K562 (cell line): ENCODE measurements around the gene MYH11. TPM values are rescaled to one million over a fixed set of nuclear protein-coding genes. Genes with fewer than 3 reads are reported as not detected.

Experiments
- ARID2 ChIP-seq: fragments of 450-650 bp; IDR thresholded peaks from 2 replicates; pipeline ENCODE4 v1.6.1; 2017; ENCODE audit warnings: antibody characterized with exemption, mild to moderate bottlenecking
- CEBPG ChIP-seq, 3 experiments: fragments of 200-800 bp in 1 of 3; sonication (Bioruptor generic) in 1 of 3; sonication (generic) in 1 of 3; formaldehyde crosslinking in 1 of 3; IDR thresholded peaks in 2 of 3; conservative IDR thresholded peaks in 1 of 3; 2 replicates each; pipeline versions ENCODE4 v1.6.1 to v1.8.0; 2016 to 2022; ENCODE audit warnings: missing compliant biosample characterization in 2 of 3, missing genetic modification characterization in 2 of 3, mild to moderate bottlenecking in 1 of 3, missing genetic modification reagents in 1 of 3
- EP400 ChIP-seq: fragments of 450-650 bp; IDR thresholded peaks from 2 replicates; pipeline ENCODE4 v1.6.1; 2017; ENCODE audit warnings: antibody characterized with exemption, mild to moderate bottlenecking, moderate library complexity
- ETS2 ChIP-seq: IDR thresholded peaks from 2 replicates; pipeline ENCODE4 v1.6.1; 2016; ENCODE audit warnings: borderline replicate concordance, missing genetic modification characterization, mild to moderate bottlenecking, moderate library complexity, missing compliant biosample characterization; ENCODE audit not compliant: poor library complexity, severe bottlenecking
- ETV6 ChIP-seq, 3 experiments: fragments of 150-350 bp in 1 of 3; sonication (generic) in 1 of 3; formaldehyde crosslinking in 1 of 3; IDR thresholded peaks; 2 replicates each; pipeline versions ENCODE4 v1.6.1 to v1.8.0; 2014 to 2022; ENCODE audit warnings: borderline replicate concordance in 2 of 3, low read depth in 2 of 3, antibody characterized with exemption in 1 of 3, low read length in 1 of 3, mild to moderate bottlenecking in 1 of 3, missing genetic modification reagents in 1 of 3
- FOXK2 ChIP-seq, 2 experiments: fragments of 450-650 bp; IDR thresholded peaks in 1 of 2; conservative IDR thresholded peaks in 1 of 2; 2 replicates each; pipeline ENCODE4 v1.6.1; 2016; ENCODE audit warnings: low read depth in 2 of 2, mild to moderate bottlenecking in 1 of 2
- FOXM1 ChIP-seq, 2 experiments: fragments of 450-650 bp in 1 of 2; sonication (generic) in 1 of 2; formaldehyde crosslinking in 1 of 2; IDR thresholded peaks; 2 replicates each; pipeline versions ENCODE4 v1.6.1 to v1.9.0; 2017 to 2022; ENCODE audit warnings: low read depth in 2 of 2, mild to moderate bottlenecking in 2 of 2, missing genetic modification reagents in 1 of 2, moderate library complexity in 1 of 2
- GATAD2A ChIP-seq: fragments of 450-650 bp; IDR thresholded peaks from 2 replicates; pipeline ENCODE4 v1.6.1; 2017
- HDAC1 ChIP-seq, 2 experiments: fragments of 450-650 bp; IDR thresholded peaks; 2 replicates each; pipeline ENCODE4 v1.6.1; 2016 to 2017; ENCODE audit warnings: inconsistent platforms in 1 of 2, mild to moderate bottlenecking in 1 of 2, moderate library complexity in 1 of 2
- JUNB ChIP-seq: fragments of 450-650 bp; formaldehyde crosslinking; conservative IDR thresholded peaks from 2 replicates; pipeline ENCODE4 v1.4.0; 2020; ENCODE audit warnings: mild to moderate bottlenecking
- KLF6 ChIP-seq: fragments of 250-450 bp; sonication (Bioruptor Pico); IDR thresholded peaks from 2 replicates; pipeline ENCODE4 v1.4.0; 2020; ENCODE audit warnings: mild to moderate bottlenecking, moderate library complexity, borderline replicate concordance
- TBP ChIP-seq: optimal IDR thresholded peaks from 2 replicates; pipeline ENCODE3; 2011; ENCODE audit warnings: low read depth, low read length, improper control_type of control experiment
- TEAD2 ChIP-seq: fragments of 450-650 bp; IDR thresholded peaks from 2 replicates; pipeline ENCODE4 v1.6.1; 2016; ENCODE audit warnings: missing genetic modification characterization, control low read depth, missing compliant biosample characterization
- ZNF583 ChIP-seq: fragments of 250-450 bp; sonication (Bioruptor Pico); IDR thresholded peaks from 2 replicates; pipeline ENCODE4 v1.4.0; 2020
- polyA plus RNA-seq, 8 experiments: library from polyadenylated mRNA; depleted of rRNA in 4 of 8; stranded (reverse) in 5 of 8; unstranded in 3 of 8; fragments of >200 nt; fragmentation: Nextera tagmentation in 2 of 8; fragmentation: Illumina TruSeq in 1 of 8; extraction: Ambion mirVana in 2 of 8; extraction: Trizol in 1 of 8; gene quantifications; 2 replicates each; pipeline versions ENCODE4 v1.2.1 to v1.2.3, GENCODE V29; 2011 to 2014; ENCODE audit warnings: inconsistent platforms in 1 of 8, missing spikeins in 1 of 8
- total RNA-seq, 7 experiments: library from RNA; depleted of rRNA in 6 of 7; stranded (reverse); fragments of >200 nt in 6 of 7; fragmentation: Illumina TruSeq in 2 of 7; extraction: Trizol in 2 of 7; gene quantifications; 2 replicates each; pipeline versions ENCODE4 v1.2.1 to v1.2.3, GENCODE V29; 2011 to 2021; ENCODE audit warnings: low replicate concordance in 1 of 7
- TF ChIP-seq, protein P1 (sequence below), 2 experiments: fragments of 450-650 bp in 1 of 2; sonication (generic) in 1 of 2; formaldehyde crosslinking in 1 of 2; IDR thresholded peaks; 2 replicates each; pipeline versions ENCODE4 v1.7.1 to v1.9.0; 2016 to 2022; ENCODE audit warnings: inconsistent platforms in 1 of 2, mild to moderate bottlenecking in 1 of 2, missing genetic modification reagents in 1 of 2
- TF ChIP-seq, protein P2 (sequence below): sonication (generic); formaldehyde crosslinking; IDR thresholded peaks from 2 replicates; pipeline ENCODE4 v1.8.1; 2022; ENCODE audit warnings: missing genetic modification reagents

Gene MYH11
- total and polyA plus RNA-seq, 9 of the 15 experiments (the other 6 are each of a cell fraction or from before 2014, with no cell fraction given): 0.05 to 0.47 (median 0.08) TPM; not detected in 5

DNA sequence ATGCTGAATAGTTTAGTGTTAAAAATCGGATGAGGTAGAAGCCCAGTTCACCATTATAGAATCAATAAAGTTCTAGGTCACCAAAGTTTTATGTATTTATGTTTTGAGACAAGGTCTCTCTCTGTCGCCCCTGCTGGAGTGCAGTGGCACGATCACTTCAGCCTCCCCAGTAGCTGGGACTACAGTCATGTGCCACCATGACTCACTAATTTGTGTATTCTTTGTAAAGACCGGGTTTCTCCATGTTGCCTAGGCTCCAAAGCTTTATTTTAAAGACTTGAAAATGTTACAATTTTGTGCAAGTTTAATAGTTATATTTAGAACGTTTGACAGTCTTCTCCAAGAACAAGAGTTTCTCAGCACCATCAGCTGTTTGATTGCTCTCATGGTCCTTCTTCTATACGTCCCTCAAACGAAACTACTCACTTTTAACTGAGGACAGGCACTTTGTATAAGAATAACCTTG lies 174.7 kb downstream of the MYH11 start (continued):
- TF ChIP-seq, protein P1, sequence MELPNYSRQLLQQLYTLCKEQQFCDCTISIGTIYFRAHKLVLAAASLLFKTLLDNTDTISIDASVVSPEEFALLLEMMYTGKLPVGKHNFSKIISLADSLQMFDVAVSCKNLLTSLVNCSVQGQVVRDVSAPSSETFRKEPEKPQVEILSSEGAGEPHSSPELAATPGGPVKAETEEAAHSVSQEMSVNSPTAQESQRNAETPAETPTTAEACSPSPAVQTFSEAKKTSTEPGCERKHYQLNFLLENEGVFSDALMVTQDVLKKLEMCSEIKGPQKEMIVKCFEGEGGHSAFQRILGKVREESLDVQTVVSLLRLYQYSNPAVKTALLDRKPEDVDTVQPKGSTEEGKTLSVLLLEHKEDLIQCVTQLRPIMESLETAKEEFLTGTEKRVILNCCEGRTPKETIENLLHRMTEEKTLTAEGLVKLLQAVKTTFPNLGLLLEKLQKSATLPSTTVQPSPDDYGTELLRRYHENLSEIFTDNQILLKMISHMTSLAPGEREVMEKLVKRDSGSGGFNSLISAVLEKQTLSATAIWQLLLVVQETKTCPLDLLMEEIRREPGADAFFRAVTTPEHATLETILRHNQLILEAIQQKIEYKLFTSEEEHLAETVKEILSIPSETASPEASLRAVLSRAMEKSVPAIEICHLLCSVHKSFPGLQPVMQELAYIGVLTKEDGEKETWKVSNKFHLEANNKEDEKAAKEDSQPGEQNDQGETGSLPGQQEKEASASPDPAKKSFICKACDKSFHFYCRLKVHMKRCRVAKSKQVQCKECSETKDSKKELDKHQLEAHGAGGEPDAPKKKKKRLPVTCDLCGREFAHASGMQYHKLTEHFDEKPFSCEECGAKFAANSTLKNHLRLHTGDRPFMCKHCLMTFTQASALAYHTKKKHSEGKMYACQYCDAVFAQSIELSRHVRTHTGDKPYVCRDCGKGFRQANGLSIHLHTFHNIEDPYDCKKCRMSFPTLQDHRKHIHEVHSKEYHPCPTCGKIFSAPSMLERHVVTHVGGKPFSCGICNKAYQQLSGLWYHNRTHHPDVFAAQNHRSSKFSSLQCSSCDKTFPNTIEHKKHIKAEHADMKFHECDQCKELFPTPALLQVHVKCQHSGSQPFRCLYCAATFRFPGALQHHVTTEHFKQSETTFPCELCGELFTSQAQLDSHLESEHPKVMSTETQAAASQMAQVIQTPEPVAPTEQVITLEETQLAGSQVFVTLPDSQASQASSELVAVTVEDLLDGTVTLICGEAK (IDR thresholded peaks at IDR 0.05): peak; percentile 92
- TF ChIP-seq, protein P1 (CRISPR knock-in tag; IDR thresholded peaks at IDR 0.05): peak; percentile 64; the same call in 1 of the 2 replicates
- TF ChIP-seq TBP: peak; percentile 52
- no peak for TF ChIP-seq ARID2
- peak; percentile 46; the same call in 1 of the 2 replicates for TF ChIP-seq EP400
- TF ChIP-seq, protein P2, sequence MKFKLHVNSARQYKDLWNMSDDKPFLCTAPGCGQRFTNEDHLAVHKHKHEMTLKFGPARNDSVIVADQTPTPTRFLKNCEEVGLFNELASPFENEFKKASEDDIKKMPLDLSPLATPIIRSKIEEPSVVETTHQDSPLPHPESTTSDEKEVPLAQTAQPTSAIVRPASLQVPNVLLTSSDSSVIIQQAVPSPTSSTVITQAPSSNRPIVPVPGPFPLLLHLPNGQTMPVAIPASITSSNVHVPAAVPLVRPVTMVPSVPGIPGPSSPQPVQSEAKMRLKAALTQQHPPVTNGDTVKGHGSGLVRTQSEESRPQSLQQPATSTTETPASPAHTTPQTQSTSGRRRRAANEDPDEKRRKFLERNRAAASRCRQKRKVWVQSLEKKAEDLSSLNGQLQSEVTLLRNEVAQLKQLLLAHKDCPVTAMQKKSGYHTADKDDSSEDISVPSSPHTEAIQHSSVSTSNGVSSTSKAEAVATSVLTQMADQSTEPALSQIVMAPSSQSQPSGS (CRISPR knock-in tag): no peak
- 0 out of 2 replicates have a peak, but pooled peaks have one; percentile 29 for TF ChIP-seq ZNF583
- TF ChIP-seq FOXM1 (IDR thresholded peaks at IDR 0.05; ENCODE audit: low read depth): no peak
- no peak for TF ChIP-seq FOXM1 (CRISPR knock-in tag; IDR thresholded peaks at IDR 0.05; ENCODE audit: low read depth)
- peak; percentile 62; the same call in 1 of the 2 replicates for TF ChIP-seq JUNB (CRISPR knock-in tag)
- no peak for TF ChIP-seq TEAD2
- no peak for TF ChIP-seq HDAC1 (IDR thresholded peaks at IDR 0.05)
- TF ChIP-seq KLF6: no peak
- TF ChIP-seq CEBPG (CRISPR knock-in tag; IDR thresholded peaks at IDR 0.05): no peak; the same call in 1 of the 2 replicates
- no peak for TF ChIP-seq CEBPG (tag; conservative IDR thresholded peaks at IDR 0.05 in 1 of 2, IDR thresholded peaks at IDR 0.05 in 1 of 2)
- TF ChIP-seq GATAD2A: no peak
- no peak for TF ChIP-seq ETV6 (IDR thresholded peaks at IDR 0.05; ENCODE audit: borderline replicate concordance in 1 of 2, low read depth in 2 of 2, low read length in 1 of 2)
- no peak for TF ChIP-seq ETV6 (CRISPR knock-in tag; IDR thresholded peaks at IDR 0.05; ENCODE audit: borderline replicate concordance)
- TF ChIP-seq FOXK2 (conservative IDR thresholded peaks at IDR 0.05 in 1 of 2, IDR thresholded peaks at IDR 0.05 in 1 of 2; ENCODE audit: low read depth in 2 of 2): peak; percentile 51 to 65; a peak in 3 of 4 replicates
- no peak for TF ChIP-seq ETS2 (tag)
